ENCODE measurements around the gene KCNK1. TPM values are rescaled to one million over a fixed set of nuclear protein-coding genes. Genes with fewer than 3 reads are reported as not detected.

KCNK1 gene
- total RNA-seq, 1 experiment from 2014 or later, result 0.53 TPM

- no peak overlapping the region for H3K4me3 ChIP-seq
- no peaks in the 10 kb centered on the region for H3K36me3 ChIP-seq
- no peaks in the 10 kb centered on the region for H3K27me3 ChIP-seq
- DNase-seq, result no peak
- no peaks in the 10 kb centered on the region for H3K9me3 ChIP-seq
Measured at GRCh38 chr1:233700338-233700737, 86.4 kb downstream of the KCNK1 start.

DNA sequence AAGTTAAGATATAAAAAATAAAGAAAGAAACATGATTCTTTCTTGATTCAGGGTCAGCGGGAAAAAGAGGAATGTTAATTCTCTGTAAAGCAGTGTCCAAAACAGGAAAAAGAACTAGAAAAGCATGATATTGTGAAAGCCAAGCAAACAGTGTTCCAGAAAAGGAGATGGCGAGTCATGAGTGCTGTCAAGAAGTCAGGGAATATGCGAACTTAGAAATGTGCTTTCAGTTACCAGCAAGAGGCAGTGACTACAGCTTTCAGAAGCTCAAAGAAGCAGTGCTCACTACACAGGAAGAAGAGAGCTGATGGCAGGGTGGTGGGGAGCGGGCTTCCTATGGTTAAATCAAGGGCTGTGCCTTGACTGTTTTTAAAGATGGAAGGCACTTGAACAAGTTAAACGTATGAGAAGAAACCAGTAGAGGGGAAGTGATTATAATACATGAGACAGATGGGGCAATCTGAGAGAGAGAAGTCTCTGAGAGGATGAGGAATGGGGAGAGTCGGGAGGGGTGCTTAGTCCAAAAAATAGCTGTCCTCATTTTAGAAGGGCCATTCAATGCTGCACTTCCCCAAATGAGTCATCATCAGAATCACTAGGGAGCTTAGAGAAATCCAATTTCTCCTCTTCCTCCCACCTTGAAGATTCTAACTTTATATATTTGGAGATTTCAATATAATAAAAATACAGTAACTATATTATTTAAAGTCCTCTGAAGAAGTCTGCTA lies 90.4 kb downstream of the KCNK1 start:
- Histone ChIP-seq H3K9me3 (no peaks in the 10 kb centered on the region), H3K4me3 (no peak overlapping the region), H3K36me3 (no peaks in the 10 kb centered on the region), H3K27me3 (no peaks in the 10 kb centered on the region)
- no peak for DNase-seq

DNA sequence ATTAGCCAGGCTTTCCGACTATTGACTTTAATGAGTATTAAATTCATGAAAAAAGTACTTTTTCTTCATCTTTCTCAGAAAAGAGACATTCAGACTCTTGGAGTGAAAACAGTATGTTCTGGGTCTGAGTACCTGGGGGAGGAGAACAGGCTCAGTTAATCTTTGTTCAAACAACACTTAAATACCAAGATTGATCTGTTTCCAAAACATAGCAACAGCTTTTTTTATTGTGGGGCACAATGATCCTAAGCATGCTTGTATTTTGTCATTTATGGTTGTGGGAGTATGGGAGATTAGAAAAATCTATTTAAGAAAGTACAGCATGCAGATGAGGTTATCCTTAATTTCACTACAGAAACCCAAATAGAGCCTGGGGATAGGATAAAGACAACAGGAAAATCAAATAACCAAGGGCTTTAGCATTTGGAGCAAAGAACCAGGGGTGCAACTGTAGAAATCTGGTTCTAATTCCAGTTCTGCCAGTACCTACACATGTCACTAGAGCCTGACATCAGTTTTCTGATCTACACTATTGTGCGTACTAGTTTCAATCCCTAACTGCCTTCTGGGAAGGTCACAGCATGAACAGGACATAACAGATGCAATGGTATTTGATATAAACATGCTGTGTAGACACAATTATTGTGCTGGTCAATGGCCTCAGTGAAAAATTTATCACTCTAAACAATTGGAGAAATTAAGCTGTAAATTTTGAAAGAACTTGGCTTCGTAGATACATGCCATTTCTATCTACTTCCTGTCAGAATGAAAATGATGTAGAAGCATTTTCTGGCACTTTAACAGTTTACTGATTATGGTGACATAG lies 91.2 kb downstream of the KCNK1 start:
- DNase-seq, result no peak
- H3K27me3 ChIP-seq, result no peaks in the 10 kb centered on the region
- H3K36me3 ChIP-seq, result no peaks in the 10 kb centered on the region
- H3K4me3 ChIP-seq, result no peak overlapping the region
- H3K9me3 ChIP-seq, result no peaks in the 10 kb centered on the region

GRCh38 chr1:233707153-233707879 lies 93.4 kb downstream of the KCNK1 start:
- Histone ChIP-seq H3K9me3 (no peaks in the 10 kb centered on the region), H3K4me3 (no peak overlapping the region), H3K27me3 (no peaks in the 10 kb centered on the region), H3K36me3 (no peaks in the 10 kb centered on the region)
- peak; percentile 84 for DNase-seq

- peaks cover 2% of the 10 kb centered on the region; the same call in 1 of the 2 replicates for H3K9me3 ChIP-seq
- peak; percentile 43 for DNase-seq
- no peaks in the 10 kb centered on the region for H3K36me3 ChIP-seq
- H3K27me3 ChIP-seq, result no peaks in the 10 kb centered on the region
- H3K4me3 ChIP-seq, result no peak overlapping the region
Measured at GRCh38 chr1:233707880-233708815, 94.2 kb downstream of the KCNK1 start.

- DNase-seq, result no peak
- Histone ChIP-seq H3K4me3 (no peak overlapping the region), H3K27me3 (no peaks in the 10 kb centered on the region), H3K9me3 (peaks cover 2% of the 10 kb centered on the region; the same call in 1 of the 2 replicates), H3K36me3 (no peaks in the 10 kb centered on the region)
Measured at GRCh38 chr1:233710031-233710430, 96.1 kb downstream of the KCNK1 start.

GRCh38 chr1:233710507-233710906 lies 96.6 kb downstream of the KCNK1 start:
- Histone ChIP-seq H3K4me3 (no peak overlapping the region), H3K36me3 (no peaks in the 10 kb centered on the region), H3K27me3 (no peaks in the 10 kb centered on the region), H3K9me3 (peaks cover 2% of the 10 kb centered on the region; the same call in 1 of the 2 replicates)
- no peak for DNase-seq

DNA sequence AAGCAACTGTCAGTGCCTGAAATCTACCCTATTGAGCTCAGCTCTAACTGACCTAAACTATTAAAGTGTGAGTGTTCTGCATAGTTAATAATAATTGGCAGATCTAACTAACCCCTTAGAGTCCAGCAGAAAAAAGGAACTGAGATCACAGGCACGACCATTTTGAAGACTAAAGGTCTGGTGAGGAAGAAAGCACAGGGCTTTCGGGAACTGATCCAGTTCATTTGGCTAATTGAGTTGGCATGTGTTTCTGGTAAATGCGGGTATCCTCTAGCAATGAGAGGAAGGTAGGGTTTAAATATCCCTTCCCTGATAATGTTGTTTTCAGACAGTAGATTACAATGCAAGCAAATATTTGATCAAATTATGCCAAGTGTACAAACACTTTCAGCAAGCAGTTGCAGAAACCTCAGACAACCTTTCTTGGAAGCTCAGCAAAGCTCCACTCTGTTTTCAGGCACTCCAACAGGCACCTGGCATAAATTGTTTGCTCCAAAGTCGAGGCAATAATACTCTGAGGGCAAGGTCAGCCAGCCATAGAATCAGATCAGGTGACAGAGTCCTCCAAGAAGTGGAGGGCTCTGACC lies 100.8 kb downstream of the KCNK1 start:
- Histone ChIP-seq H3K9me3 (peaks cover 4% of the 10 kb centered on the region; the same call in 1 of the 2 replicates), H3K27me3 (no peaks in the 10 kb centered on the region; the same call in 1 of the 2 replicates), H3K36me3 (no peaks in the 10 kb centered on the region), H3K4me3 (no peak overlapping the region)
- no peak for DNase-seq

- H3K36me3 ChIP-seq, result no peaks in the 10 kb centered on the region
- DNase-seq, result no peak
- H3K9me3 ChIP-seq, result peaks cover 2% of the 10 kb centered on the region; the same call in 1 of the 2 replicates
- no peaks in the 10 kb centered on the region; the same call in 1 of the 2 replicates for H3K27me3 ChIP-seq
- no peak overlapping the region for H3K4me3 ChIP-seq
Measured at GRCh38 chr1:233718057-233718456, 104.2 kb downstream of the KCNK1 start.

GRCh38 chr1:233719655-233720341 lies 105.9 kb downstream of the KCNK1 start:
- H3K4me3 ChIP-seq, result no peak overlapping the region
- DNase-seq, result no peak
- no peaks in the 10 kb centered on the region for H3K36me3 ChIP-seq
- H3K9me3 ChIP-seq, result peaks cover 4% of the 10 kb centered on the region; the same call in 1 of the 2 replicates
- no peaks in the 10 kb centered on the region; the same call in 1 of the 2 replicates for H3K27me3 ChIP-seq

GRCh38 chr1:233721004-233721595 lies 107.2 kb downstream of the KCNK1 start:
- peaks cover 4% of the 10 kb centered on the region; the same call in 1 of the 2 replicates for H3K9me3 ChIP-seq
- DNase-seq, result no peak
- H3K27me3 ChIP-seq, result no peaks in the 10 kb centered on the region; the same call in 1 of the 2 replicates
- H3K36me3 ChIP-seq, result no peaks in the 10 kb centered on the region
- no peak overlapping the region for H3K4me3 ChIP-seq

Measured in MG63 (cell line).